GM18870 (cell line): ENCODE results near the gene GDF10.

Experiments
- ATAC-seq: cut with Tn5 transposase; IDR thresholded peaks from one replicate; pipeline ENCODE4 v1.9.1; 2021; ENCODE audit warnings: moderate library complexity; ENCODE audit not compliant: unreplicated experiment

GDF10 gene

DNA sequence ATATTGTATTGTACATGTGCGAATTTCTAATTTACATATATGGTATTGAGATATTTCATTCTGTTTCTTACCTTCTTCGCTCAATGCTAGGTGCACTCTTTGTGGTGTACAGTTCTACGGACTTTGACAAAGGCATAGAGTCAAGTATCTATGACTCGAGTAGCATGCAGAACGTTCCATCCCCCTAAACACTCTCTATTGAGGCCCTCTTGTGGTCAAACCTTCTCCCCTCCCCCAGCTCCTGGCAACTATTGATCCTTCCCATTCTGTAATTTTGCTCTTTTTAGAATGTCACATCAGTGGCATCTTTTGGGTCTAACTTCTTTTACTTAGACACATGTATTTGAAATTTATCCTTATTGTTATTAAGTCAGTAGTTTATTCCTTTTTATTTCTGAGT is 30.7 kb upstream of the GDF10 start:
- ATAC-seq, result no peak

GRCh38 chr10:47276071-47276470 is 23.9 kb upstream of the GDF10 start:
- ATAC-seq, result no peak

GRCh38 chr10:47276576-47277351 is 23.2 kb upstream of the GDF10 start:
- ATAC-seq, result no peak

GRCh38 chr10:47277352-47278151 is 22.4 kb upstream of the GDF10 start:
- no peak for ATAC-seq

GRCh38 chr10:47278152-47278473 is 21.9 kb upstream of the GDF10 start:
- no peak for ATAC-seq

GRCh38 chr10:47278720-47279119 is 21.3 kb upstream of the GDF10 start:
- ATAC-seq, result no peak

DNA sequence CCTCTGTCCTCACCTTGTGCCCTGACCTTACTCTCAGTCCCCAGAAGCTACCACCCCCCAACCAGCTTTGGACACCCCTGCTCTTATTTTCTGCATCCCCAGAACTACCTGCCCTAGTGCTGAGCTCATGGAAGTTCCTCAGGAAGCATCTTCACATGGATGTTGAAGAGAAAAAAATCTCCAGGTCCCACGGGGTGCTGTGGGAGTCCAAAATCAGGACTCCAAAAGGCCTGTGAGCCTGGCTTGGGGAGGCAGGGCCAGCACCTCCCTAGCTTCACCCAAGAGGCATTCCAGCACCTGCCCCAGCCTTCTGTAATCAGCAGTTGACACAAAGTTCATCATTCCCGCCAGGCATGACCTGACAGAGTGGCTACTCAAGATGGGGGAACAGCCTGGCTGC is 20.7 kb upstream of the GDF10 start:
- no peak for ATAC-seq

DNA sequence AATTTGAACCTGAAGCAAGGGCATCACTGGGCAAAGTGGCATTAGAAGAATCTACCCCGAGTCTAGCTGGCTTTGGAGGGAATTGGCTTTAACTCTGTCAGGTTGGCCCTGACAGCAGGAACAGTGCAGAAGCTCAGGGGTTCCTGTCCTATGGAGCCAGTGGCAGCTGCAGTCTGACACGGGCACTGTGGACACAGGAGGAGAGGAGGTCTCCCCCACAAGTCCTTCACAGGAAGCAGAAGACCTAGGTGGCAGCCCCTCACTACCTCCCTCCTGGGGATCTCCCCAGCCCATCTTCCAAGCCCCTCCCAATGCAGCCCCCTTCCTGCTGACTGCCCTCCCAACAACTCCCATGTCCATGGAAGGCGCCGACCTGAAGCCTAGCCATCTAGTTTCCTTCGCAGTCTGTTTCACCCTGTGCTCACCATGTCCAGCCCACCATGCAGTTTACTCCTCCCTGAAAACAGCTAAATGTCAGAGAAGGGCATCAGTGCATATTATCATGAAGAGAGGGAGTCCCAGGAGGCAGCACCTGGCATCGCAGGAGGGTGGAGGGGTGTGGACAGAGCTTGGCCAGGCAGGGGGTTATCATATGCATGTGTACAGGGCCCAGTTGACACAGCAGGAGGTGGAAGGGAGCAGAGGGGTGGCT is 17.9 kb upstream of the GDF10 start:
- no peak for ATAC-seq

- ATAC-seq, result no peak
These were observed 17.4 kb upstream of the GDF10 start for GRCh38 chr10:47282657-47283018.

DNA sequence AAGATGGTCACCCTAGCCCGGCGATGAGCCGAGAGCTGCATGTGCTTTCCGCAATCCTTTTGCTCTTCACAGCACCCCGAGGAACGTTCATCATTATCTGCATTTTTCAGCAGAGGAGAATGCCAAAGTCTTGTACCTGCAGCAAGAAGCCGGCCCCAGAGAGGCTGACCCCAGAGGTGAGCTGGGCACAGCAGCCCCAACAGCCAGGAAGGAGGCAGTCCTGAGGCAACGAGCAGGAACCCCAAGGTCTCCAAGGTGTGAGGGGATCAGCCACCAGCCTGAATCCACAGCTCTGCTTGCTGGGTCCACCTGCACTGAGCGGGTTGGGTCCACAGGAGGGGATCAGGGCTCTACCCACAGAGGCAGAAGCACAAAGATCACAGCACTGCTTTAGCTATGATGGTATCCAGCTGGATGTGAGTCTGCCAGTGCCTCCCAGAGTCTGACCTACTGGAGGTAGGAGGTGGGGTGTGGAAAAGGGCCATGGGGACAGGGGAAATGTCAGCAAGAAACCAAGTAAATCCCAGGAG is 16.8 kb upstream of the GDF10 start:
- ATAC-seq, result no peak

- ATAC-seq, result no peak
These were observed 16.1 kb upstream of the GDF10 start for GRCh38 chr10:47283848-47284247.

GRCh38 chr10:47285381-47286115 is 14.4 kb upstream of the GDF10 start:
- ATAC-seq, result no peak

DNA sequence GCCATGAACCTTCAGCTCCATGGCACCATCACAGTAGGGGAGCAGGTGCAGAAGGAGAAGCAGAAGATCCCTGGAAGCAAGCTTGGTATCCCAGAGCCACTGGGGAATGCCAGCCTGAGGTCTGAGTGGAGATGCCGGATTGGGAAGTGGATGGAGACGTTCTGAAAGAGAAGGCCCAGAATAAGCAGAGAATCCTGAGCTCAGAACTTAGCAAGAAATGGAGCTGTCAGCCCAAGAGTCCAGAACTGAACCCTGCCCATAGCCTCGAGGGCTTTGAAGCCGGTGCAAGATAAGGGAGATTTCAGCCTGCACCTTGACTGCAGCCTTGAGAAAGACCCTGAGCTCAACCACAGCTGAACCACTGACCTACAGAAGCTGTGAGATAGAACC is 13.9 kb upstream of the GDF10 start:
- ATAC-seq, result no peak

DNA sequence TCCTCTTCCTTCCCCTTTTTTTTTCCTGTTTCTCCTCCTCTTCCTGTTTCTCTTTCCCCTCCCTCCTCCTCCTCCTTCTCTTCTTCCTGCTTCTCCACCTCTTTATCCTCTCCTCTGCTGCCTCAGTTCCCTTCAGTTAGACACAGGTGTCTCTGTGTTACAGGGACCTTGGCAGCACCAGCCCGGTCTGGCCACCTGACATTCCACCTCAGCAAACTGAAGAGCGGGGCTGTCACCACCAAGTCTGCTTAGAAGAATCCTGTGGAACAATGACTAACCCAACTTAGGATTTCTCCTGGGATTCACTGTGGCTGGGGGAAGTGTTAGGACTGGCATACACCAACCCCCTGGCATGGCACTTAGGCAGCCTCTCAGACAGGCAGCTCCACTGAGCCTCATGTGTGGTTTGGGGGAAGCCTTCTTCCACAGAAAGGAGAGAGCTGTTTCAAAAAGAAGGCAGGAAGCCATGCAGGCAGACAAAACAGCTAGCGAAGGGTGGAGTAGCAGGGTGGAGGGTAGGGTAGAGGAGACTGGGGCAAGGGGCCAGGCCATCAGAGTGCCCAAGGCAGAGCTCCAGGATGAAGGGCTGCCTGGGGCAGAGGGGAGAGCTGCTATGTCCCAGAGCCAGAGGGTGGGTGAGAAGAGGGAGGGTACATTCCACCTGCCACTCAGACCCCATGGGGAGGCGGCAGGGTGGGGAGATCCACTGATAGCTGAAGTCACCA is 13.2 kb upstream of the GDF10 start:
- no peak for ATAC-seq

GRCh38 chr10:47287365-47287802 is 12.6 kb upstream of the GDF10 start:
- ATAC-seq, result no peak

GRCh38 chr10:47287805-47288204 is 12.2 kb upstream of the GDF10 start:
- no peak for ATAC-seq

- no peak for ATAC-seq
These were observed 11.8 kb upstream of the GDF10 start for GRCh38 chr10:47288236-47288635.

DNA sequence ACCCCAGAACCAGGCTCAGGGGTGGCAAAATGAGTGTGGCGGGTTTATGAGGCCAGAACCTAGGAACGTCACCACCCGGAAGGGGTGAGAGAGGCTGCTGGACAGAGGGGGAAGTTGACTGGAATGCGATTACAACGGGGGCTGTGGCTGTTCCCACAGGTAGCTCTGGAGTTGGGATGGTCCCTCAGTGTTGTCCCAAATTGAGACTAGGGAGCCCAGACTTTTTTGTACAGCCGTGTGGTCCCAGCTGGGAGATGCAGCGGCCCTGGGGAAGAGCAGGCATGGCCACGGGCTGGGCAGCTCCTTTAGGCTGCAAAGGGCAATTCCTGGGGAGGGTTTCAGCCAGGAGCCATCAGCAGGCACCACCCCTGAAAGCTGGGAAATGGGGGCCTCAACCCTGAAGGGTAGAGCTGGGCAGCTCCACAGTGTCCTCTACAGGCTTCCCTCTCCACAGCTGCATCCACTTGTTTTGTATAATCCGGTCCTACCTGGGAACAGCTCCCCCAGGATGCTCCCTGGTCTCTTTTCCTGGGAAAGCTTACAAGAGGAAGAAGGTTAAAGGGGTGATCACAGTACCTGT is 11.0 kb upstream of the GDF10 start:
- ATAC-seq, result no peak

GRCh38 chr10:47289921-47290320 is 10.1 kb upstream of the GDF10 start:
- ATAC-seq, result no peak

DNA sequence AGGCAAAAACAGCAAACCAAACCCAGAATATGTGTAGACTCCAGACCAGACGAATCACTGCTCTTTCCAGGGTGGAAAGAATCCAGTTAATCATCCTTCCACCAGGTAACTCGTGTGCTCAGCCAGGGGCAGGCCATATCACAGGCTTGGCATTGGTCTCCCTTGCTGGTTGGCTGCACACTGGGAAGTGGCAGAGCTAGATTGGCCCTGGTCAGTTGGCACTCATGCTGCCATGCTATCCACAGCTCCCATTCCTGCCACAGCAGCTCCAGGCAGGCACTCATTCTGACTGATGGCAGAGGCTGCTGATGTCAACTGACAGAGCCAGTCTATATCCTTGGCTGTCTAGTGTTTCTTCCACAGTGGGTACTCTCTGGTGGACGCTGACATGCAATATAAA is 9.7 kb upstream of the GDF10 start:
- no peak for ATAC-seq
